Raji (cell line): ENCODE measurements around the gene RASAL2.

Experiments used
- POLR2A ChIP-seq: IDR thresholded peaks from 2 replicates; pipeline ENCODE4 v1.6.1; 2011; ENCODE audit warnings: low read depth, low read length, control low read depth; ENCODE audit not compliant: insufficient read depth

The RASAL2 gene

DNA sequence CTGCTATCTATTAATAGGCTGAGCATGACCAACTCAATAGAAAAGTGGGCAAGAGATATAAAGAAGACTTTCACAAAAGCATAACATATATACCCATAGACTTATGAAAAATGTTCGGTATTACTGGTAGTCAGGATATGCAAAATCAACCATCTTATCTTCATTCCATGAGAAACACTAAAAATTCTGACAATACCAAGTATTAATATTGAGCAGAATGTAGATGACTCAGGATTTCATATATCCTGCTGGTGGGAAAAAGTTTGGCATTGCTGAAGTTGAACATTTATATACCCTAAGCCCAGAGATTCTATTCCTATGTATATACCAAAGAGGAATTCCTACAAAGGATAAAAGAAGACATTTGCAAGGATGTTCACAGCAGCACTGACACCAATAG, 264.6 kb downstream of the RASAL2 start:
- TF ChIP-seq POLR2A: no peak

GRCh38 chr1:178360421-178360820, 266.5 kb downstream of the RASAL2 start:
- TF ChIP-seq POLR2A: no peak

GRCh38 chr1:178361847-178362246, 267.9 kb downstream of the RASAL2 start:
- no peak for TF ChIP-seq POLR2A

DNA sequence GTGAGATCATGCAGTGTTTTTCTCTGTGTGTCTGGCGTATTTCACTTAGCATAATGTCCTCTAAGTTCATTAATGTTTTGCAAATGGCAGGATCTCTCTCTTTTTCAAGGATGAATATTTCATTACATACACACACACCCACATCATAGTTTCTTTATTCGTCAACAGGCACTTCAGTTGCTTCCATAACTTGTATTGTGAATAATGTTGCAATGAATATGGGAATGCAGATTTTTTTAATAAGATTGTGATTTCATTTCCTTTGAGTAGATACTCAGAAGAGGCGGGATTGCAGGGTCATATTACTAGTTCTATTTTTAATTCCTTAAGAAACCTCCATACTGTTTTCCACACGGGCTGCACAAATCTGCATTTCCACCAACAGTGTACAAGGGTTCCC, 268.8 kb downstream of the RASAL2 start:
- no peak for TF ChIP-seq POLR2A

DNA sequence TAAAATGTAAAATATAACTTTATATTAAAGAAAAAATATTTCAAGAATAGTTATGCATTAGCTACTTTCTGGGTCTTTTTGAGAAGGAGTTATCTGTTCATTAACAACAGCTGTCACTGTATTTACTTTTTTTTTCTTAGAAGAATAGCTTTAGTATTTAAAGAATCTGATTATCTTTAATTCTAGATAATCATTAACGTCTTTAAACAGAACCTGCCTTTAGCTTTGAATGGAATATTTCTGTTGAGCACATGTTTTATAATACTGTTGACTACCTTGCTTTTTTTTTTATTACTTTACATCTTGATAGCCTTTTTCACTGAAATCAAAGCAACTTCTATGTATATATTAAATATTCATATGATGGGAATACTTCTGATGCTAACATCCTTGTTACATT, 270.9 kb downstream of the RASAL2 start:
- TF ChIP-seq POLR2A: no peak

GRCh38 chr1:178367151-178367550, 273.2 kb downstream of the RASAL2 start:
- no peak for TF ChIP-seq POLR2A

DNA sequence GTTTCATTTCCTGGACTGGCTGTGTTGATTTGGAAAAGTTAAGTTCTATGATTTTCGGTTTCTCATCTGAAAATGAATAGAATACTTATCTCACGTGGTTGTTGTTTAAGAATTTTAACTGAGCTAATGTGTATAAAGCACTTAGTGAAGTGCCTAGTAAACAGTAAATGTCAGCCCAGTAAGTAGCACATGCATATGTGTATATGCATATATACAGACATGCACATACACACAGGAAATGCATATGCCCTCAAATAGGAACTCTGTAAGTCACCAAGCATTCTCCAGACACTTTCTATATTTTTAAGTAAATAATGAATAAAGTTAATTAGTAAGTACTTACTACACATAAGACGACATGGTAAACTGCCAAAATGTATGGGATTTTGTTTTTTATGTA, 274.3 kb downstream of the RASAL2 start:
- TF ChIP-seq POLR2A: no peak

DNA sequence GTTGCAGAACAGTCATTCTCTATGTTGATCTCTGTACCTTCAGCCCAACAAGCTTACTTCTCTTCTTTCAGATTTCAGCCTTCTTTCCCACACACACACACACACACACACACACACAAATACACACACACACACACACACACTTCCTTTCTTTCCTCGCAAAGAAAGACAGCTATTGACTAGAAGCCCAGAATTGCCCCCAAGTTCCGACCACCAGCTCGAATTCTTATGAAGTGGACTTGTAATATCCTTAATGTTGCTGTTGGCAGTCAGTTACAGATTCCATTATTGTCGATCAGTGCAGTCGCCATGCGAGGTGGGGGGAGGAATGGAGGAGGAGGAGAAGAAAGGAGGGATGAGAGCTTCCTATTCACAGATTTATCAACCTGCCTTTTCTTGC, 277.3 kb downstream of the RASAL2 start:
- TF ChIP-seq POLR2A: no peak

- no peak for TF ChIP-seq POLR2A
Observed at GRCh38 chr1:178371933-178372388, 278.1 kb downstream of the RASAL2 start.

- TF ChIP-seq POLR2A: no peak
Observed at GRCh38 chr1:178374016-178374415, 280.1 kb downstream of the RASAL2 start.

- no peak for TF ChIP-seq POLR2A
Observed at GRCh38 chr1:178376008-178376407, 282.1 kb downstream of the RASAL2 start.

DNA sequence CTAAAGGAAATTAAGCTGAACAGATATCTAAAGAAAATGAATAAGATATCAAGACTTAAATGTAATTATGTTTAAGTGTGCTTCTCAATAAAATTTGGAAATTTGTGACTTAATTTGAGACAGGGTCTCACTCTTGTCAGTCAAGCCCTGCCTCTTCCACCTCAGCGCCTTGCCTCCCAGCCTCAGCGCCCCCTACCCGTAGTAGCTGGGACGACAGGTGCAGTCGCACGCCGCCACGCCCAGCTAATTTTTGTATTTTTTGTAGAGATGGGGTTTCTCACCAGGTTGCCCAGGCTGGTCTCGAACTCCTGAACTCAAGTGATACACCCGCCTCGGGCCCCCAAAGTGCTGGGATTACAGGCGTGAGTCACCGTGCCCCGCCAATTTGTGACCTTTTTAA, 285.9 kb downstream of the RASAL2 start:
- no peak for TF ChIP-seq POLR2A

DNA sequence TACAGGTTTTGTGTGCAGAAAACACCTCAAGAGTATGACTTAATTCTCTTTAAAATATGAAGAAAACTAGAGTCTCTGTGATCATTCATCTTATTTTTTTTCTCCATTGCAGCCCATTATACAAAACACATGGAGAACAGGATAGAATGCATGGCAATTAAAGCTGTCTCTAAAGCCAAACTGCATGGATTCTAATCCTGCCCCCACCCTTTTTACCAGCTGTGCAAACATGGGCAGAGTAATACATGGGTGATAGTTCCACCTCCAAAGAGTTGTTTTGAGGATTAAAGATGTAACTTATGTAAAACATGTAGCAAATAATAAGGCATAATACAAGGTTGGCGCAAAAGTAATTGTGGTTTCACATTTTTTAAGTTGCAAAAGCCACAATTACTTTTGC, 288.5 kb downstream of the RASAL2 start:
- no peak for TF ChIP-seq POLR2A

DNA sequence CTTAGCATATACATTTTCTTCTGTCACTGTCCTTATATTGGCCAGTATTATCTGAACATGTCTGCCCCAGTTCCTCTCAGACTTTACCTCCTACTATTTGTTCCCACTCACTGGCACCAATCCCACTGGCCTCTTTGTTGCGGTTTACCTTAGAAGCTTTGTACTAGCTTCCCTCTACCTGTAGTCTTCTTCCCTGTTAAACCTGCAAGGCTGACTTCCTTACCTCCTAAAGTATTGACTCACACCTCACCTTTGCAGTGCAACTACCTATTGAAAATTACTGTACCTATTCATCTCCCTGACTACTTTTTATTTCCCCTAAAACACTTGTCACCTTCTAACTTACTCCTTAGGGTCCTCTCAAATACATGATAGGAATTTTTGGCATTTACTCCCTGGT, 291.8 kb downstream of the RASAL2 start:
- TF ChIP-seq POLR2A: no peak

DNA sequence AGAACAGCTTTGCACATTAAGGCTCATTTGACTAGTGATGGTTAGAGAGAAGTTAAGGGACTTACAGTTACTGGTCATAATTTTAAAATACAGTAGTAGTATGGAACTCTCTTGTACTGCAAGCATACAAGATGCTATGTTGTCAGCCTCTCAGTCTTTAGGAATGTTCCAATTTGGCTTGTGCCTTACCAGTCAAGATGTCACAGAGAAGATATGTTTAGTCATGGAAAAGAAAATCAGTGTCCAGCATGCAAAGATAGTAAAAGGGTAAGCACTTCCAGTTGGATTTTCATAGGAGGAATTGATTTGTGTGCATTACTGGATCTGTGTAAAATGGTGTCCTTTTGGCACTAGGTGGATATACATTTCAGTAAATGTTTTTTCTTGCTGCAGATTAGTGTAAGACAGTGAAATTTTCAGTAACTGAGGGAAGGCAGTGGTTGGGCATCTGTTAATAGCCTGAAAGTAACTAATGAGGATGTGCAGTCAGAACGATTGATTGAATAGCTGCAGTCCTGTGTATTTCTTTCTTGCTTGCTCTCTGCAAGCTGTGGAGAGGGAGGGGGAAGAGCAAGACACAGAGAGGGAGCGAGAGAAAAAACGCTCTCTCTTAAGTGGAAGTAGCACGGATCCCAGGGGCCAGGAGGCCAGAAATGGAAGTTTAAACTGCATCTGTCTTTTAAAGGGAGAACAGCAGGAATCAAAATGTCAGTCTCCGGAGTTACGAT, 294.7 kb downstream of the RASAL2 start:
- TF ChIP-seq POLR2A: no peak

DNA sequence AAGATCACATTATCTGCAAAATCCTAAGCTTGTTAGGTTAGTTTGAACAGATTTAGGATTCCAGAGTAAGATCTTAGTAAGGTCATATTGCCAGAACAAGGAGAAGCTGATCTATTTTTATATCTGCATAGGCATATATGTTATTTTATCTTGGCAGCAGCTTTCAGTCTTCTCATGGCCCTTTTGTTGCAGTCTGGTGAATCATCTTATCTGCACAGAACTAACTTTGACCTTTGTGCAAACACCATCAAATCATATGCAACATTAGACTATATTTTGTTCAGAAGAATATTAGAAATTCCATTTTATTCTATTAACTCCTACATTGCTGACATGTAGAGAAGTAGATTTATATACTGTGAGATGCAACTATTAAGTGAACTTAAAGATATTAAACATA, 295.5 kb downstream of the RASAL2 start:
- TF ChIP-seq POLR2A: no peak

DNA sequence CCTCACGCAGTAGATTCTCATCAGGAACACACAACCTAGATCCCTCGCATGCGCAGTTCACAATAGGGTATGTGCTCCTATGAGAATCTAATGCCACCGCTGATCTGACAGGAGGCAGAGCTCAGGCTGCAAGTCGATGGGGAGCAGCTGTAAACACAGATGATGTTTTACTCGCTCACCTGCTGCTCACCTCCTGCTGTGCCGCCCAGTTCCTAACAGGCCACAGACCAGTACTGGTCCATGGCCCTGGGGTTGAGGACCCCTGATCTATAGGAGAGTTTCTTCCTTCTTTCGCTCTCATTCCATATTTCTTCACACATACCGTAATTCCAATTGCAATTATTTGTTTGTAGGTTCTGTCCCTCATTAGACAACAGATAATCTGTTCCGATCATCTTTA, 299.5 kb downstream of the RASAL2 start:
- no peak for TF ChIP-seq POLR2A
